Hepatocyte (in vitro differentiated cells): ENCODE results near the gene LMCD1. TPM values are rescaled to one million over a fixed set of nuclear protein-coding genes. Genes with fewer than 3 reads are reported as not detected.

Source experiments
- DNase-seq: peaks from one replicate; pipeline ENCODE4 v3.0.0-alpha.2; 2016; ENCODE audit warnings: low spot score
- H2AFZ ChIP-seq: fragments of 200-600 bp; sonication (generic); 2 replicates; pipeline ENCODE4 v1.6.0; 2016; ENCODE audit warnings: antibody characterized with exemption, mild to moderate bottlenecking
- H3K27ac ChIP-seq: fragments of 200-600 bp; sonication (generic); 2 replicates; pipeline ENCODE4 v1.5.1; 2016; ENCODE audit warnings: mild to moderate bottlenecking
- H3K27me3 ChIP-seq: fragments of 200-600 bp; sonication (generic); 2 replicates; pipeline ENCODE4 v1.6.1; 2016
- H3K36me3 ChIP-seq: fragments of 200-600 bp; sonication (generic); replicated peaks from 2 replicates; pipeline ENCODE4 v1.5.1; 2016; ENCODE audit warnings: low read depth; ENCODE audit not compliant: insufficient read depth
- H3K4me1 ChIP-seq: fragments of 200-600 bp; sonication (generic); 2 replicates; pipeline ENCODE4 v1.5.1; 2016; ENCODE audit warnings: mild to moderate bottlenecking, moderate library complexity; ENCODE audit not compliant: insufficient read depth
- H3K4me2 ChIP-seq: fragments of 200-600 bp; sonication (generic); 2 replicates; pipeline ENCODE4 v1.6.0; 2016
- H3K4me3 ChIP-seq: fragments of 200-600 bp; sonication (generic); 2 replicates; pipeline ENCODE4 v1.5.1; 2016; ENCODE audit warnings: mild to moderate bottlenecking
- H3K79me2 ChIP-seq: fragments of 200-600 bp; sonication (generic); 2 replicates; pipeline ENCODE4 v1.6.0; 2017; ENCODE audit warnings: mild to moderate bottlenecking
- H3K9me2 ChIP-seq: fragments of 200-600 bp; sonication (generic); replicated peaks from 2 replicates; pipeline ENCODE4 v1.6.0; 2017; ENCODE audit warnings: mild to moderate bottlenecking; ENCODE audit not compliant: insufficient read depth
- H3K9me3 ChIP-seq: fragments of 200-600 bp; sonication (generic); 2 replicates; pipeline ENCODE4 v1.5.1; 2016; ENCODE audit warnings: low read depth, mild to moderate bottlenecking
- H4K20me1 ChIP-seq: fragments of 200-600 bp; sonication (generic); 2 replicates; pipeline ENCODE4 v1.6.0; 2016; ENCODE audit warnings: mild to moderate bottlenecking; ENCODE audit not compliant: insufficient read depth, poor library complexity, severe bottlenecking
- CTCF ChIP-seq: fragments of 200-600 bp; sonication (generic); IDR thresholded peaks from 2 replicates; pipeline ENCODE4 v1.5.1; 2016; ENCODE audit warnings: antibody characterized with exemption, mild to moderate bottlenecking; ENCODE audit not compliant: poor library complexity
- EZH2 ChIP-seq: fragments of 200-600 bp; sonication (generic); IDR thresholded peaks from 2 replicates; pipeline ENCODE4 v1.6.1; 2016; ENCODE audit warnings: antibody characterized with exemption, mild to moderate bottlenecking, borderline replicate concordance
- EZH2phosphoT487 ChIP-seq: fragments of 200-600 bp; sonication (generic); IDR thresholded peaks from one replicate; pipeline ENCODE4 v1.6.1; 2018; ENCODE audit warnings: antibody characterized with exemption, mild to moderate bottlenecking, low read depth, moderate library complexity; ENCODE audit not compliant: unreplicated experiment, severe bottlenecking
- WGBS: methylation state at CpG from one replicate; pipeline ENCODE4 v1.1.6; 2016; ENCODE audit warnings: low lambda C conversion rate; ENCODE audit errors: missing lambda C conversion rate; 5-methylcytosine and 5-hydroxymethylcytosine counted together
- polyA plus RNA-seq: library from polyadenylated mRNA; unstranded; fragments of >200 nt; fragmentation: Nextera tagmentation; extraction: Ambion mirVana; gene quantifications from 2 replicates; pipeline ENCODE4 v1.2.1, GENCODE V29; 2016
- total RNA-seq: library from RNA; depleted of rRNA; stranded (reverse); fragments of >200 nt; gene quantifications from 2 replicates; pipeline ENCODE4 v1.2.3, GENCODE V29; 2014

Gene LMCD1
- total and polyA plus RNA-seq, 2 experiments from 2014 or later = 195 to 347 TPM

DNA sequence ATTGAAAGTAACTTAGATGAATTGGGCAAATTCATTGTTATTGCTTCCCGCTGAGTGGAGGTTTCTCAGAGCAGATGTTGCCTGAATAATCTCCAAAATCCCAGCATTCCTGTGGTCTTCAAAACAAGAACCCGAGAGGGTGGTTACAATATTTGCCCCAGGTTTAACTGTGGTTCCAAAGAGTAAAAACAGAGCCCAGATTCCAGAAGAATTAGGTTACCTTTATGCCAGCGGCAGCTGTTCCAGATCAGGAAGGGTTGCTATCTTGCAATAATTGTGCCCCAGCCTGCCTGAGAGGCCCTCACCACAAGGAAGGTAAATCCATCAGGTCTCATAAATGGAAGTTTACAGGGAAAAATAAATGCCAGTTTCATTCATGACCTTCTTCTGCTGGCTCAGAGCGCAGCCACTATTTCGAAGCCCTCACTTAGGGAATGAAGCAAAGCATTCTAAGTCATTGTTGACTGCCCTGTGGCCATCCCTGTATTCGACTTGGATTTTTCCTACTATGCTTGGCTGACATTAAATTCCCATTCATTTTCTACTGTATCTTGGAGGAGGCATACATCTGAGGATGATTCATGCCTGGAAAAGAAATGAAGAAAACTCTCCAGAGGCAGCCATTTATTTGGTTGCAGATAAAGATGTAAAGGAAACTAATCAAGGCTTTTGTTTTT is 88.4 kb downstream of the LMCD1 start:
- Histone ChIP-seq H3K36me3 (no peaks in the 10 kb centered on the region), H3K27me3 (no peaks in the 10 kb centered on the region), H3K4me3 (no peak overlapping the region), H3K4me2 (no peak overlapping the region), H3K27ac (no peak overlapping the region), H4K20me1 (no peaks in the 10 kb centered on the region), H3K79me2 (no peaks in the 10 kb centered on the region), H2AFZ (no peak overlapping the region), H3K9me2 (no peaks in the 10 kb centered on the region), H3K4me1 (peaks cover 7% of the 10 kb centered on the region), H3K9me3 (no peaks in the 10 kb centered on the region)
- DNase-seq = no peak
- 51% methylated on average over 6 of the region's 6 CpGs for WGBS
- TF ChIP-seq EZH2 (no peak), CTCF (no peak), EZH2phosphoT487 (no peak)

- Histone ChIP-seq H3K9me3 (no peaks in the 10 kb centered on the region), H3K4me1 (peaks cover 7% of the 10 kb centered on the region), H3K36me3 (no peaks in the 10 kb centered on the region), H2AFZ (no peak overlapping the region), H3K79me2 (no peaks in the 10 kb centered on the region), H3K4me3 (no peak overlapping the region), H4K20me1 (no peaks in the 10 kb centered on the region), H3K27ac (no peak overlapping the region), H3K4me2 (no peak overlapping the region), H3K9me2 (no peaks in the 10 kb centered on the region), H3K27me3 (no peaks in the 10 kb centered on the region)
- WGBS = 74% methylated on average over 9 of the region's 9 CpGs
- no peak for DNase-seq
- no peak for TF ChIP-seq CTCF
- no peak for TF ChIP-seq EZH2
- no peak for TF ChIP-seq EZH2phosphoT487
Measured at GRCh38 chr3:8593021-8593827, 91.6 kb downstream of the LMCD1 start.

DNA sequence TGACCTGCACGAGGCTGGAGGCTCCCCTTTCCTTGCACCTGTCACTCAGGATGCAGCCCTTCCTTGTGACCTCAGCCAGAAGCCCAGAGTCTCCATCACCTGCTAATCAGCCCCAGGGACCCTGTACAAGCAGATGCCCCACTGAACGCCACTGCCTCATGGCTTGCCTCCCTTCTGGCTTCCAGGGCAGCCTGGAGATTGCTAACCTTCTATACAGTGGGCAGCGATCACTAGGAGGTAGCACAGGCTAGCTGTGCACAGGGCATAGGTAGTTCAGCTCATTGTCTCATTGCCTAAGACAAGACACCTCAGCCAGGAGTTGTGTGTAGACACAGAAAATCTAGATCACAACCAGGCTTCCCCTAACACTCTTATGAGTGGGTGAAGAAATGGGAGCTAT is 93.6 kb downstream of the LMCD1 start:
- TF ChIP-seq EZH2 = no peak
- TF ChIP-seq CTCF = no peak
- TF ChIP-seq EZH2phosphoT487 = no peak
- no peaks in the 10 kb centered on the region for H3K79me2 ChIP-seq
- H3K4me1 ChIP-seq = peaks cover 3% of the 10 kb centered on the region
- H3K4me2 ChIP-seq = no peak overlapping the region
- H3K27ac ChIP-seq = no peak overlapping the region
- WGBS = 76% methylated on average over 3 of the region's 3 CpGs
- no peaks in the 10 kb centered on the region for H3K9me3 ChIP-seq
- H3K9me2 ChIP-seq = no peaks in the 10 kb centered on the region
- H3K4me3 ChIP-seq = no peak overlapping the region
- H2AFZ ChIP-seq = no peak overlapping the region
- no peaks in the 10 kb centered on the region for H3K27me3 ChIP-seq
- H4K20me1 ChIP-seq = no peaks in the 10 kb centered on the region
- DNase-seq = no peak
- H3K36me3 ChIP-seq = no peaks in the 10 kb centered on the region
